8988T (cell line): Measurements from ENCODE around the gene DPM1.

Experiments
- DNase-seq: peaks from one replicate; pipeline ENCODE4 v3.0.0; 2011

The DPM1 gene

GRCh38 chr20:50892394-50892793 lies 65.9 kb downstream of the DPM1 start:
- DNase-seq = no peak

- no peak for DNase-seq
Observed at GRCh38 chr20:50891138-50891537, 67.2 kb downstream of the DPM1 start.

GRCh38 chr20:50887576-50887975 lies 70.8 kb downstream of the DPM1 start:
- no peak for DNase-seq

GRCh38 chr20:50886184-50886790 lies 72.0 kb downstream of the DPM1 start:
- no peak for DNase-seq

- DNase-seq = no peak
Observed at GRCh38 chr20:50885781-50886180, 72.6 kb downstream of the DPM1 start.

GRCh38 chr20:50885068-50885467 lies 73.3 kb downstream of the DPM1 start:
- DNase-seq = no peak
